Activated gamma-delta T cell (primary cell): ENCODE measurements around the gene FARP1.

ENCODE experiments used
- DNase-seq: peaks from one replicate; lab custom pipeline; 2025; lab: John Stamatoyannopoulos, UW

The FARP1 gene

GRCh38 chr13:98459721-98460370 lies 317.0 kb downstream of the FARP1 start:
- no peak for DNase-seq

- no peak for DNase-seq
These were observed 317.6 kb downstream of the FARP1 start for GRCh38 chr13:98460516-98460915.

- DNase-seq, result no peak
These were observed 318.8 kb downstream of the FARP1 start for GRCh38 chr13:98461486-98462240.

- no peak for DNase-seq
These were observed 319.5 kb downstream of the FARP1 start for GRCh38 chr13:98462241-98462882.

GRCh38 chr13:98462946-98463345 lies 320.1 kb downstream of the FARP1 start:
- DNase-seq, result no peak

GRCh38 chr13:98466634-98467236 lies 323.8 kb downstream of the FARP1 start:
- no peak for DNase-seq

GRCh38 chr13:98467263-98467985 lies 324.5 kb downstream of the FARP1 start:
- no peak for DNase-seq

GRCh38 chr13:98468361-98468760 lies 325.5 kb downstream of the FARP1 start:
- no peak for DNase-seq

GRCh38 chr13:98468929-98469328 lies 326.0 kb downstream of the FARP1 start:
- DNase-seq, result no peak

GRCh38 chr13:98470920-98471319 lies 328.0 kb downstream of the FARP1 start:
- no peak for DNase-seq

- no peak for DNase-seq
These were observed 329.0 kb downstream of the FARP1 start for GRCh38 chr13:98471934-98472333.

- DNase-seq, result no peak
These were observed 330.4 kb downstream of the FARP1 start for GRCh38 chr13:98473135-98473787.

- no peak for DNase-seq
These were observed 330.9 kb downstream of the FARP1 start for GRCh38 chr13:98473788-98474144.

- DNase-seq, result no peak
These were observed 331.4 kb downstream of the FARP1 start for GRCh38 chr13:98474292-98474691.

- no peak for DNase-seq
These were observed 331.9 kb downstream of the FARP1 start for GRCh38 chr13:98474761-98475160.

- DNase-seq, result no peak
These were observed 332.6 kb downstream of the FARP1 start for GRCh38 chr13:98475522-98475921.

GRCh38 chr13:98476106-98476505 lies 333.2 kb downstream of the FARP1 start:
- DNase-seq, result peak; percentile 23

- DNase-seq, result peak; percentile 37
These were observed 333.7 kb downstream of the FARP1 start for GRCh38 chr13:98476538-98476966.

GRCh38 chr13:98478189-98479129 lies 335.6 kb downstream of the FARP1 start:
- DNase-seq, result no peak

- no peak for DNase-seq
These were observed 336.7 kb downstream of the FARP1 start for GRCh38 chr13:98479496-98480003.
